Measurements from ENCODE around the gene EGFL7. TPM values are rescaled to one million over a fixed set of nuclear protein-coding genes. Genes with fewer than 3 reads are reported as not detected.

The EGFL7 gene
- total RNA-seq, 1 donor from 2014 or later, result 7.0 TPM

- no peak overlapping the region for H3K27ac Mint-ChIP-seq (ENCODE audit: unreplicated experiment)
- no peak for DNase-seq (ENCODE audit: low spot score)
- no peaks in the 10 kb centered on the region for H3K36me3 Mint-ChIP-seq (ENCODE audit: low read depth)
- peaks cover 6% of the 10 kb centered on the region for H3K4me1 Mint-ChIP-seq (ENCODE audit: low read depth)
- TF ChIP-seq CTCF (IDR thresholded peaks at IDR 0.05), result no peak
- H3K27me3 Mint-ChIP-seq (ENCODE audit: low read depth), result no peaks in the 10 kb centered on the region
- H3K4me3 Mint-ChIP-seq (ENCODE audit: unreplicated experiment), result no peak overlapping the region
- no peaks in the 10 kb centered on the region for H3K9me3 Mint-ChIP-seq (ENCODE audit: low read depth)
These were observed 14.0 kb upstream of the EGFL7 start for GRCh38 chr9:136648751-136649150.

GRCh38 chr9:136650021-136650420, 12.7 kb upstream of the EGFL7 start:
- no peaks in the 10 kb centered on the region for H3K9me3 Mint-ChIP-seq (ENCODE audit: low read depth)
- no peaks in the 10 kb centered on the region for H3K36me3 Mint-ChIP-seq (ENCODE audit: low read depth)
- H3K27me3 Mint-ChIP-seq (ENCODE audit: low read depth), result no peaks in the 10 kb centered on the region
- no peak for DNase-seq (ENCODE audit: low spot score)
- H3K4me3 Mint-ChIP-seq (ENCODE audit: unreplicated experiment), result no peak overlapping the region
- no peak overlapping the region for H3K27ac Mint-ChIP-seq (ENCODE audit: unreplicated experiment)
- TF ChIP-seq CTCF (IDR thresholded peaks at IDR 0.05), result no peak
- H3K4me1 Mint-ChIP-seq (ENCODE audit: low read depth), result peaks cover 6% of the 10 kb centered on the region

GRCh38 chr9:136650648-136651047, 12.1 kb upstream of the EGFL7 start:
- Mint-ChIP-seq H3K36me3 (ENCODE audit: low read depth) (no peaks in the 10 kb centered on the region), H3K9me3 (ENCODE audit: low read depth) (no peaks in the 10 kb centered on the region), H3K27ac (ENCODE audit: unreplicated experiment) (no peak overlapping the region), H3K27me3 (ENCODE audit: low read depth) (no peaks in the 10 kb centered on the region), H3K4me3 (ENCODE audit: unreplicated experiment) (no peak overlapping the region), H3K4me1 (ENCODE audit: low read depth) (peaks cover 6% of the 10 kb centered on the region)
- TF ChIP-seq CTCF (IDR thresholded peaks at IDR 0.05), result no peak
- DNase-seq (ENCODE audit: low spot score), result no peak

- TF ChIP-seq CTCF (IDR thresholded peaks at IDR 0.05), result no peak
- Mint-ChIP-seq H3K36me3 (ENCODE audit: low read depth) (no peaks in the 10 kb centered on the region), H3K9me3 (ENCODE audit: low read depth) (no peaks in the 10 kb centered on the region), H3K27ac (ENCODE audit: unreplicated experiment) (no peak overlapping the region), H3K4me3 (ENCODE audit: unreplicated experiment) (no peak overlapping the region), H3K27me3 (ENCODE audit: low read depth) (no peaks in the 10 kb centered on the region), H3K4me1 (ENCODE audit: low read depth) (peaks cover 6% of the 10 kb centered on the region)
- DNase-seq (ENCODE audit: low spot score), result no peak
These were observed 10.9 kb upstream of the EGFL7 start for GRCh38 chr9:136651860-136652259.

GRCh38 chr9:136653323-136654079, 9.2 kb upstream of the EGFL7 start:
- H3K36me3 Mint-ChIP-seq (ENCODE audit: low read depth), result no peaks in the 10 kb centered on the region
- no peak for DNase-seq (ENCODE audit: low spot score)
- no peak for TF ChIP-seq CTCF (IDR thresholded peaks at IDR 0.05)
- H3K4me1 Mint-ChIP-seq (ENCODE audit: low read depth), result peaks cover 6% of the 10 kb centered on the region
- peaks cover 6% of the 10 kb centered on the region for H3K27me3 Mint-ChIP-seq (ENCODE audit: low read depth)
- no peak overlapping the region for H3K4me3 Mint-ChIP-seq (ENCODE audit: unreplicated experiment)
- no peaks in the 10 kb centered on the region for H3K9me3 Mint-ChIP-seq (ENCODE audit: low read depth)
- no peak overlapping the region for H3K27ac Mint-ChIP-seq (ENCODE audit: unreplicated experiment)
